Measurements from ENCODE around the gene DACT2.

GRCh38 chr6:168328086-168328485 is 8.5 kb upstream of the DACT2 start:
- TF ChIP-seq, protein P1, sequence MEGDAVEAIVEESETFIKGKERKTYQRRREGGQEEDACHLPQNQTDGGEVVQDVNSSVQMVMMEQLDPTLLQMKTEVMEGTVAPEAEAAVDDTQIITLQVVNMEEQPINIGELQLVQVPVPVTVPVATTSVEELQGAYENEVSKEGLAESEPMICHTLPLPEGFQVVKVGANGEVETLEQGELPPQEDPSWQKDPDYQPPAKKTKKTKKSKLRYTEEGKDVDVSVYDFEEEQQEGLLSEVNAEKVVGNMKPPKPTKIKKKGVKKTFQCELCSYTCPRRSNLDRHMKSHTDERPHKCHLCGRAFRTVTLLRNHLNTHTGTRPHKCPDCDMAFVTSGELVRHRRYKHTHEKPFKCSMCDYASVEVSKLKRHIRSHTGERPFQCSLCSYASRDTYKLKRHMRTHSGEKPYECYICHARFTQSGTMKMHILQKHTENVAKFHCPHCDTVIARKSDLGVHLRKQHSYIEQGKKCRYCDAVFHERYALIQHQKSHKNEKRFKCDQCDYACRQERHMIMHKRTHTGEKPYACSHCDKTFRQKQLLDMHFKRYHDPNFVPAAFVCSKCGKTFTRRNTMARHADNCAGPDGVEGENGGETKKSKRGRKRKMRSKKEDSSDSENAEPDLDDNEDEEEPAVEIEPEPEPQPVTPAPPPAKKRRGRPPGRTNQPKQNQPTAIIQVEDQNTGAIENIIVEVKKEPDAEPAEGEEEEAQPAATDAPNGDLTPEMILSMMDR (IDR thresholded peaks at IDR 0.05), result no peak
- TF ChIP-seq TCF7L2 (IDR thresholded peaks at IDR 0.05; ENCODE audit: low read depth, low read length) (no peak), POLR2AphosphoS5 (IDR thresholded peaks at IDR 0.05; ENCODE audit: low read depth, low read length) (no peak), SIN3A (IDR thresholded peaks at IDR 0.05; ENCODE audit: borderline replicate concordance, insufficient read depth, low read depth, low read length) (no peak)
- TF ChIP-seq, protein P2, sequence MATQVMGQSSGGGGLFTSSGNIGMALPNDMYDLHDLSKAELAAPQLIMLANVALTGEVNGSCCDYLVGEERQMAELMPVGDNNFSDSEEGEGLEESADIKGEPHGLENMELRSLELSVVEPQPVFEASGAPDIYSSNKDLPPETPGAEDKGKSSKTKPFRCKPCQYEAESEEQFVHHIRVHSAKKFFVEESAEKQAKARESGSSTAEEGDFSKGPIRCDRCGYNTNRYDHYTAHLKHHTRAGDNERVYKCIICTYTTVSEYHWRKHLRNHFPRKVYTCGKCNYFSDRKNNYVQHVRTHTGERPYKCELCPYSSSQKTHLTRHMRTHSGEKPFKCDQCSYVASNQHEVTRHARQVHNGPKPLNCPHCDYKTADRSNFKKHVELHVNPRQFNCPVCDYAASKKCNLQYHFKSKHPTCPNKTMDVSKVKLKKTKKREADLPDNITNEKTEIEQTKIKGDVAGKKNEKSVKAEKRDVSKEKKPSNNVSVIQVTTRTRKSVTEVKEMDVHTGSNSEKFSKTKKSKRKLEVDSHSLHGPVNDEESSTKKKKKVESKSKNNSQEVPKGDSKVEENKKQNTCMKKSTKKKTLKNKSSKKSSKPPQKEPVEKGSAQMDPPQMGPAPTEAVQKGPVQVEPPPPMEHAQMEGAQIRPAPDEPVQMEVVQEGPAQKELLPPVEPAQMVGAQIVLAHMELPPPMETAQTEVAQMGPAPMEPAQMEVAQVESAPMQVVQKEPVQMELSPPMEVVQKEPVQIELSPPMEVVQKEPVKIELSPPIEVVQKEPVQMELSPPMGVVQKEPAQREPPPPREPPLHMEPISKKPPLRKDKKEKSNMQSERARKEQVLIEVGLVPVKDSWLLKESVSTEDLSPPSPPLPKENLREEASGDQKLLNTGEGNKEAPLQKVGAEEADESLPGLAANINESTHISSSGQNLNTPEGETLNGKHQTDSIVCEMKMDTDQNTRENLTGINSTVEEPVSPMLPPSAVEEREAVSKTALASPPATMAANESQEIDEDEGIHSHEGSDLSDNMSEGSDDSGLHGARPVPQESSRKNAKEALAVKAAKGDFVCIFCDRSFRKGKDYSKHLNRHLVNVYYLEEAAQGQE (IDR thresholded peaks at IDR 0.05; ENCODE audit: insufficient read depth in 1 of 2, low read depth in 2 of 2, low read length in 1 of 2), result no peak

Measured in Panc1 (cell line).